GM12864 (cell line): ENCODE measurements around the gene MVB12B.
A peak's percentile ranks its signal among the peaks of the same experiment; 100 is the strongest.

Source experiments
- DNase-seq: peaks from one replicate; pipeline ENCODE4 v3.0.0-alpha.2; 2011; ENCODE audit warnings: low read depth
- H3K4me3 ChIP-seq: 2 replicates; pipeline ENCODE4 v1.5.1; 2011; ENCODE audit warnings: mild to moderate bottlenecking, low read depth, low read length, control low read depth
- TF ChIP-seq, protein P1 (sequence below): IDR thresholded peaks from 2 replicates; pipeline ENCODE4 v1.5.1; 2011; ENCODE audit warnings: low read depth, mild to moderate bottlenecking, moderate library complexity, low read length, control low read depth, inconsistent platforms; ENCODE audit errors: missing control alignments

MVB12B gene

DNA sequence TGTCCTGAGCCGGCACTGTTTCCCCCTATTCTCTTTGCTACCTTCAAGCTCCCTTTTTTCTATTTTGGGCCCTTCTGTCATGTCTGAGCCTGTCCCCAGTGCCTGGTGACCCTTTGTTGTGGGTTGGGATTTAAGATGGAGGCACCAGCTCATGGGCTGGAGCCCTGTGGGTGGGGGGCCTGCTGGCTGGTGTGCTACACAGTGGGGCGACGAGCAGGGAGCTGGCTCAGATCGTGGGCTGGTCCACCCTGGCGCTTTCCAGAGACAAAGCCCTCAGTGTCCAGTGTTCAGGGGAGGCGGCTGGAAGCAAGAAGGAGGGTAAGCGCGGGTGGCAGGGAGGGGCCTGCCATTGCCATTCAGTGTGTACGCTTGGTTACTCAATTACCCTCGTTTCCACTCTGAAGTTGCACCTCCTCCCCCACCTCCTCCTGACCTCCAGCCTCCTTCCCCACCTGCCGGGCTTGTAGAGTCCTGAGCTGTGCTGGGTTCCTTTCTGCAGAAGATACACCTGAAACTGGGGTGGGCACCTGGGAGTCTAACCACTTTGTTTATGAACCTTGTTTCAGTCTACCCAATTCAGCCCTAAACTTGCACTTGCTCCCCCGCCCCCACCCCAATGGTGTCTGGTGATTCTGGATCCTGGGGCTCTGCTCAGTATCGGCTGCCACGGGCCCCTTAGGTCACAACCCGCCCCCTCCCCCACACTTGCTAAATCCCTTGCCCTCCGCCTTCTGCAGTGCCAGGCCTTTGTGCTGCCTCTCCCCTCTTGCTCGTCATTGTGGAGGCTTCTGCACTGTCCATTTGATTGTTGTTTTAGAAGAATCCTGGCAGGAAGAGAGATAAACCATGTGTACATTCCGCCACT lies 49.9 kb downstream of the MVB12B start:
- H3K4me3 ChIP-seq, result no peak overlapping the region
- TF ChIP-seq, protein P1, sequence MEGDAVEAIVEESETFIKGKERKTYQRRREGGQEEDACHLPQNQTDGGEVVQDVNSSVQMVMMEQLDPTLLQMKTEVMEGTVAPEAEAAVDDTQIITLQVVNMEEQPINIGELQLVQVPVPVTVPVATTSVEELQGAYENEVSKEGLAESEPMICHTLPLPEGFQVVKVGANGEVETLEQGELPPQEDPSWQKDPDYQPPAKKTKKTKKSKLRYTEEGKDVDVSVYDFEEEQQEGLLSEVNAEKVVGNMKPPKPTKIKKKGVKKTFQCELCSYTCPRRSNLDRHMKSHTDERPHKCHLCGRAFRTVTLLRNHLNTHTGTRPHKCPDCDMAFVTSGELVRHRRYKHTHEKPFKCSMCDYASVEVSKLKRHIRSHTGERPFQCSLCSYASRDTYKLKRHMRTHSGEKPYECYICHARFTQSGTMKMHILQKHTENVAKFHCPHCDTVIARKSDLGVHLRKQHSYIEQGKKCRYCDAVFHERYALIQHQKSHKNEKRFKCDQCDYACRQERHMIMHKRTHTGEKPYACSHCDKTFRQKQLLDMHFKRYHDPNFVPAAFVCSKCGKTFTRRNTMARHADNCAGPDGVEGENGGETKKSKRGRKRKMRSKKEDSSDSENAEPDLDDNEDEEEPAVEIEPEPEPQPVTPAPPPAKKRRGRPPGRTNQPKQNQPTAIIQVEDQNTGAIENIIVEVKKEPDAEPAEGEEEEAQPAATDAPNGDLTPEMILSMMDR, result no peak
- no peak for DNase-seq

- DNase-seq, result no peak
- H3K4me3 ChIP-seq, result no peak overlapping the region
- TF ChIP-seq, protein P1, result no peak
These were observed 50.5 kb downstream of the MVB12B start for GRCh38 chr9:126377176-126377509.

- no peak overlapping the region for H3K4me3 ChIP-seq
- no peak for DNase-seq
- TF ChIP-seq, protein P1, result no peak
These were observed 50.9 kb downstream of the MVB12B start for GRCh38 chr9:126377536-126377935.

GRCh38 chr9:126378761-126379160 lies 52.1 kb downstream of the MVB12B start:
- no peak for DNase-seq
- no peak overlapping the region for H3K4me3 ChIP-seq
- TF ChIP-seq, protein P1, result no peak

DNA sequence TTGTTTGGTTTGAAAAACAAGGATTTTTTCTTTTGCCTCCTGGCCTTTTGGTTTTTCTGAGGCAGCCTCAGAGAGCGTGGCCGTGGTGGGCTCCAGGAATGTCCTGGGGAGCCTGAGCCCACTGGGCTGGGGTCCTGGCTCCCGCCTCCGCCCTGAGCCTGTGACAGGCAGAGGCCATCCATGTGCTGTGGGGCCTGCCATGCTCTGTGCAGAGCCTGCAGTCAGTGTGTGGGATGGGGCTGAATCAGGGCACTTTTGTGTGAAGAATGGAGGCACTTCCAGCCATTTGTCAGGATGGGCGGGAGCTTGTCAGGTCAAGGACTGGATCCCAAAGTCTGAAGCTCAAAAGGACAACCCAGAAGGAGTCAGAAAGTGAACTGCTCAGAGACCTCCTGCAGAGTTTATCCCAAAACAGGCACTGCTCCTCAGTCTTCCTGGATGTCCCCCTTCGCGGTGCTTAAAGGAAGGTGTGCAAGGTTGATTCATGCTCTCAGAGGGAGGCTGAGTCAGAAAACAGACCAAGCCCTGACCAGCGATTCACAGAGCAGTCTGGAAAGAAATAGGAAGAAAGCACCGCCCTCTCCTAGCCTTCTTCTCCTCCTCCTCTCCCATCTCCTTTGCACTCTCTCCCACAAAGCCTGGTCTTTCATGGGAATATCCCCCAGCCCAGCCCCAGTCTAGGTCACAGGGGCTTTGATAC lies 53.2 kb downstream of the MVB12B start:
- H3K4me3 ChIP-seq, result no peak overlapping the region
- TF ChIP-seq, protein P1, result no peak
- DNase-seq, result no peak

DNA sequence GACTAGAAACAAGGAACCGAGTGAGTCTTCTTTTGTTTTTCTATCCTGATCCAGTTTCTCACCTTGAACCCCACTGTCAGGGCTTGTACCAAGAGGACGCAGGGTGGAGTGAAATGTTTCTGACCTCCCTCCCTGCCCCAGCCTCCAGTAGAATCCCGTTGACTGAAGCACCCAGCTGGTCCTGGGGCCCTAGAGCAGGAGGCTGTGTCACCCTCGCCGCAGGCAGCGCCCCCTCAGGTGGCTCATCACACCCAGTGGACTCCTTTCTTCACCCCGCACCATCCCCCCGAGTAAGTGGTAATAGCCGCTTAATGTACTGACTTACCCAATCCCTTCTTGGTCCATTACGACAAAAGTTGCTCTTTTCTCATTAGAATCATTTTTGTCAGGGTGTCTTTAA lies 53.8 kb downstream of the MVB12B start:
- TF ChIP-seq, protein P1, result peak; percentile 1
- no peak for DNase-seq
- no peak overlapping the region for H3K4me3 ChIP-seq
